Measurements from ENCODE around the gene EMILIN1.

Gene EMILIN1

DNA sequence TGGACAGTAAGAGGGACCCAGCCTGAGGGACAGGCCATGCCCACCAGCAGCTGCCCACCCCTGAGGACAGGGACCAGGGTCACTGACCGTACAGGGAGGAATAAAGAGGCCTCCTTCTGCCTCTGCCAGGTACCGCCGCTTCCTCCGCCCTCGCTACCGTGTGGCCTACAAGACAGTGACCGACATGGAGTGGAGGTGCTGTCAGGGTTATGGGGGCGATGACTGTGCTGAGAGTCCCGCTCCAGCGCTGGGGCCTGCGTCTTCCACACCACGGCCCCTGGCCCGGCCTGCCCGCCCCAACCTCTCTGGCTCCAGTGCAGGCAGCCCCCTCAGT lies 2.2 kb downstream of the EMILIN1 start:
- no peak for DNase-seq (ENCODE audit: low read depth)

DNA sequence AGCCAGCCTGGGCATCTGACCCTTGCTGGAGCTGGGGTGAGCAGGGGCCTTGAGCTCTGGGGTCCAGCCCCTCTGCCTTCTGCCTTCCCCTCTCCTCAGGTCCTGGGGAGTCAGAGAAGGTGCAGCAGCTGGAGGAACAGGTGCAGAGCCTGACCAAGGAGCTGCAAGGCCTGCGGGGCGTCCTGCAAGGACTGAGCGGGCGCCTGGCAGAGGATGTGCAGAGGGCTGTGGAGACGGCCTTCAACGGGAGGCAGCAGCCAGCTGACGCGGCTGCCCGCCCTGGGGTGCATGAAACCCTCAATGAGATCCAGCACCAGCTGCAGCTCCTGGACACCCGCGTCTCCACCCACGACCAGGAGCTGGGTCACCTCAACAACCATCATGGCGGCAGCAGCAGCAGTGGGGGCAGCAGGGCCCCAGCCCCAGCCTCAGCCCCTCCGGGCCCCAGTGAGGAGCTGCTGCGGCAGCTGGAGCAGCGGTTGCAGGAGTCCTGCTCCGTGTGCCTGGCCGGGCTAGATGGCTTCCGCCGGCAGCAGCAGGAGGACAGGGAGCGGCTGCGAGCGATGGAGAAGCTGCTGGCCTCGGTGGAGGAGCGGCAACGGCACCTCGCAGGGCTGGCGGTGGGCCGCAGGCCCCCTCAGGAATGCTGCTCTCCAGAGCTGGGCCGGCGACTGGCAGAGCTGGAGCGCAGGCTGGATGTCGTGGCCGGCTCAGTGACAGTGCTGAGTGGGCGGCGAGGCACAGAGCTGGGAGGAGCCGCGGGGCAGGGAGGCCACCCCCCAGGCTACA lies 3.8 kb downstream of the EMILIN1 start:
- DNase-seq (ENCODE audit: low read depth), result no peak

DNA sequence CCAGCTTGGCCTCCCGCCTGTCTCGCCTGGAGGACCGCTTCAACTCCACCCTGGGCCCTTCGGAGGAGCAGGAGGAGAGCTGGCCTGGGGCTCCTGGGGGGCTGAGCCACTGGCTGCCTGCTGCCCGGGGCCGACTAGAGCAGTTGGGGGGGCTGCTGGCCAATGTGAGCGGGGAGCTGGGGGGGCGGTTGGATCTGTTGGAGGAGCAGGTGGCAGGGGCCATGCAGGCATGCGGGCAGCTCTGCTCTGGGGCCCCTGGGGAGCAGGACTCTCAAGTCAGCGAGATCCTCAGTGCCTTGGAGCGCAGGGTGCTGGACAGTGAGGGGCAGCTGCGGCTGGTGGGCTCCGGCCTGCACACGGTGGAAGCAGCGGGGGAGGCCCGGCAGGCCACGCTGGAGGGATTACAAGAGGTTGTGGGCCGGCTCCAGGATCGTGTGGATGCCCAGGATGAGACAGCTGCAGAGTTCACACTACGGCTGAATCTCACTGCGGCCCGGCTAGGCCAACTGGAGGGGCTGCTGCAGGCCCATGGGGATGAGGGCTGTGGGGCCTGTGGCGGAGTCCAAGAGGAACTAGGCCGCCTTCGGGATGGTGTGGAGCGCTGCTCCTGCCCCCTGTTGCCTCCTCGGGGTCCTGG lies 4.5 kb downstream of the EMILIN1 start:
- no peak for DNase-seq (ENCODE audit: low read depth)

DNA sequence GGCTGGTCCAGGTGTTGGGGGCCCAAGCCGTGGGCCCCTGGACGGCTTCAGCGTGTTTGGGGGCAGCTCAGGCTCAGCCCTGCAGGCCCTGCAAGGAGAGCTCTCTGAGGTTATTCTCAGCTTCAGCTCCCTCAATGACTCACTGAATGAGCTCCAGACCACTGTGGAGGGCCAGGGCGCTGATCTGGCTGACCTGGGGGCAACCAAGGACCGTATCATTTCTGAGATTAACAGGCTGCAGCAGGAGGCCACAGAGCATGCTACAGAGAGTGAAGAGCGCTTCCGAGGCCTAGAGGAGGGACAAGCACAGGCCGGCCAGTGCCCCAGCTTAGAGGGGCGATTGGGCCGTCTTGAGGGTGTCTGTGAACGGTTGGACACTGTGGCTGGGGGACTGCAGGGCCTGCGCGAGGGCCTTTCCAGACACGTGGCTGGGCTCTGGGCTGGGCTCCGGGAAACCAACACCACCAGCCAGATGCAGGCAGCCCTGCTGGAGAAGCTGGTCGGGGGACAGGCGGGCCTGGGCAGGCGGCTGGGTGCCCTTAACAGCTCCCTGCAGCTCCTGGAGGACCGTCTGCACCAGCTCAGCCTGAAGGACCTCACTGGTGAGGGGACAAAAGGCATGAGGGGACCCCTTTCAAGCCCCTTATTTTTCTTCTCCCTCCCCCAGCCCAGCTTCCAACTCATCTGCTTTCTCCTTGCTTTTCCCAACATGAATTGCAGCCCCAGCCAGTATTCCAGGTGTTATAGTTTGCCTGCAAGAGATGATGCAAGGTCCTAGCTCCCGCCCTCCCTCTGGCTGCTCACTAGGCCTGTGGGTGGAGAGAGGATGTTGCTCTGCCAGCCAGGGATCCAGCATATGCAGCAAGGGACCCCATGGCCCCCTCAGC lies 5.2 kb downstream of the EMILIN1 start:
- no peak for DNase-seq (ENCODE audit: low read depth)

DNA sequence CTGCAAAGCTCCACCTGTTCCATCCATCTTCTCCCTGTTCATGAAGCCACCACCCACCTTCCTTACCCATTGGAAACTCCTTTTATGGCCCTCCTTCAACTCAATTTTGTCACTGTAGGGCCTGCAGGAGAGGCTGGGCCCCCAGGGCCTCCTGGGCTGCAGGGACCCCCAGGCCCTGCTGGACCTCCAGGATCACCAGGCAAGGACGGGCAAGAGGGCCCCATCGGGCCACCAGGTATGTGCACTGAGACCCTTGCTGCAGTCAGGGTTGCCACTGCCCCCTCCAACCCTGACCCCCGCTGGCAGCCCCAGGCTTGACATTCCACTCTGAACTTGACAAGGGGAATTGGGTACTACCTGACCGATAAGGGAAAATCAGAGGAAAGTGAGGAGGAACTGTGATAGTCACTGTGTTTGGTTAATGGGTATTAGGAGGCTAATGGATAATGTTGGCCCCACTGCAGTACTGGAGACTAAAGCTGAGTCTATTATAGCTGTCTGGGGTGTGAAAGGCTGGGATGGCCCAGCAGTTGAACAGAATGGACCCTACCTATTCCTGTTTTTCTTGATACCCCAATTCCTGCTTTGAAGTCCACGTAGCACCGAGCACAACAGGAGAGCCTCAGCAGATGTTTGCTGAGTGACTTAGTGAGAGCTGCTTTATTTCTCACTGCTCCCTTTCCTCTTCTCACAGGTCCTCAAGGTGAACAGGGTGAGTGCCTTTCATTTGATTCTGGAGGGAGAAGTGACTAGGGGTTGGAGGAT lies 6.1 kb downstream of the EMILIN1 start:
- DNase-seq (ENCODE audit: low read depth), result no peak

DNA sequence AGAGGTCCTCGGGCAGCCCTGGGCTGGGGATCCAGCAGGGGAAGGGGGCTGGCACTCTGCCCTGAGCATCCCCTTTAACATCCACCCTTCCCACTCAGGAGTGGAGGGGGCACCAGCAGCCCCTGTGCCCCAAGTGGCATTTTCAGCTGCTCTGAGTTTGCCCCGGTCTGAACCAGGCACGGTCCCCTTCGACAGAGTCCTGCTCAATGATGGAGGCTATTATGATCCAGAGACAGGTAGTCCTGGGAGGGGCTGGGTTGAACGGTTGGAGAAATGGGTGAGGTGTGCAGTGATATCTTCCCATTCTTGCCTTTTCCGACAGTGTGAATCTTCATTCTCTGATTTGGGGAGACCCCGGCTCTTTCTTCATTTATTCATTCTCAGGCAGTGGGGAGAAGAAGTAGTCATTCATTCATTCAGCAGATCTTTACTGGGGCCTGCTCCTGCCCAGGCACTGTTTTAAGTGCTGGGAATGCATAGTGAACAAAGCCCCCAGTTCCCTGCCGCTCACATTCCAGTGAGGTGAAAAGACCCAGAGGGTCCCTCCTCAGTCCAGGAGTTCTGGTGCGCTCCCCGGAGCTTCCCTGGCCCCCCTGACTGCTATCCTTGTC lies 6.8 kb downstream of the EMILIN1 start:
- no peak for DNase-seq (ENCODE audit: low read depth)

DNA sequence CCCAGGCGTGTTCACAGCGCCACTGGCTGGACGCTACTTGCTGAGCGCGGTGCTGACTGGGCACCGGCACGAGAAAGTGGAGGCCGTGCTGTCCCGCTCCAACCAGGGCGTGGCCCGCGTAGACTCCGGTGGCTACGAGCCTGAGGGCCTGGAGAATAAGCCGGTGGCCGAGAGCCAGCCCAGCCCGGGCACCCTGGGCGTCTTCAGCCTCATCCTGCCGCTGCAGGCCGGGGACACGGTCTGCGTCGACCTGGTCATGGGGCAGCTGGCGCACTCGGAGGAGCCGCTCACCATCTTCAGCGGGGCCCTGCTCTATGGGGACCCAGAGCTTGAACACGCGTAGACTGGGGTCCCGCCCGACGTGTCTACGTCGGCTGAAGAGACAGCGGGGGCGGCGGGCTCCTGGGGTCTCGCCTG lies 7.3 kb downstream of the EMILIN1 start:
- peak; percentile 63 for DNase-seq (ENCODE audit: low read depth)

DNA sequence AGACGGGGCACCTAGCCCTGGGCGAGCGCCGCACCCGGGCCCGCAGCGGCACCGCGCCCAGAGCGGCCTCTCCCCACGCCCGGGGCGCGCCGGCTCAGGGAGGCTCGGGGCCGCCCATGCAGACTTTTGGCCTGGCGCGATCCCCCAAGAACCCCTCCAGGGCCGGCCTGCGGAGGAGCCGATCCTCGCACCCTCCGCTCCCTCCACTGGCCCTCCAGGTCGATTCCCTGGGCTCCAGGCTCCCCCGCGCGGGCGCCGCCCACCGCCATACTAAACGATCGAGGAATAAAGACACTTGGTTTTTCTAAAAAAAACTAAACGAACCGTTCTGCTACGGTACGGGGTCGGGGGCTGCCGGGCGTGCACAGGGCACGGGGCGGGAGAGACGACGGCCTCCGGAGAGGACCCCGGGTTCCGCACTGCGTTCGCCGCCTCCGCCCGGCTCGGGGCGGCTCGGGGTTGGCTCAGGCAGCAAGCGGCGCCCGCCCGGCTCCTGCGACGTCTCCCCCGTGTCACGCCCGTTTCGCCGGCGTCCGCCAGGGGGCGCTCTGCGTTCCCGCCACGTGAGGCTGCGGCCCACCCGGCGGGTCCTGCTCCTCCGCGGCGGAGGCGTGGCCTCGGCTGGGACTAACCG lies 7.8 kb downstream of the EMILIN1 start:
- DNase-seq (ENCODE audit: low read depth), result peak; percentile 86

DNA sequence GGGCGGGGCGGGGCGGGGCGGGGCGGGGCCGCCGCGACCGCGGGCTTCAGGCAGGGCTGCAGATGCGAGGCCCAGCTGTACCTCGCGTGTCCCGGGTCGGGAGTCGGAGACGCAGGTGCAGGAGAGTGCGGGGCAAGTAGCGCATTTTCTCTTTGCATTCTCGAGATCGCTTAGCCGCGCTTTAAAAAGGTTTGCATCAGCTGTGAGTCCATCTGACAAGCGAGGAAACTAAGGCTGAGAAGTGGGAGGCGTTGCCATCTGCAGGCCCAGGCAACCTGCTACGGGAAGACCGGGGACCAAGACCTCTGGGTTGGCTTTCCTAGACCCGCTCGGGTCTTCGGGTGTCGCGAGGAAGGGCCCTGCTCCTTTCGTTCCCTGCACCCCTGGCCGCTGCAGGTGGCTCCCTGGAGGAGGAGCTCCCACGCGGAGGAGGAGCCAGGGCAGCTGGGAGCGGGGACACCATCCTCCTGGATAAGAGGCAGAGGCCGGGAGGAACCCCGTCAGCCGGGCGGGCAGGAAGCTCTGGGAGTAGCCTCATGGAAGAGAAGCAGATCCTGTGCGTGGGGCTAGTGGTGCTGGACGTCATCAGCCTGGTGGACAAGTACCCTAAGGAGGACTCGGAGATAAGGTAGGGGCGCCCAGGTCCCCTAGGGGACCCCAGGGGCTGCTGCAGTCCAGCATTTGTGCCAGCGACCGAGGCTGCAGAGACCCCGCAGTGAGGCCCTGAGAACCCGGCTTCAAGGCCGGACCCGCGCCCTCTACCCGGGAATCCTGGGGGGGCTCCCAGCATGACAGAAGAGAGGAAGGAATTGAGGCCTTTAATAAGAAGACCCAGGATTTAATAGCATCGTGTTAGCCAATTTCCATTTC lies 8.5 kb downstream of the EMILIN1 start, which contains the start of gene KHK:
Gene KHK, plus strand, starts transcription at position 49 of the 870 bp plus-strand sequence. Its CDS starts 488 bp downstream, at position 537.
- no peak for DNase-seq (ENCODE audit: low read depth)

DNA sequence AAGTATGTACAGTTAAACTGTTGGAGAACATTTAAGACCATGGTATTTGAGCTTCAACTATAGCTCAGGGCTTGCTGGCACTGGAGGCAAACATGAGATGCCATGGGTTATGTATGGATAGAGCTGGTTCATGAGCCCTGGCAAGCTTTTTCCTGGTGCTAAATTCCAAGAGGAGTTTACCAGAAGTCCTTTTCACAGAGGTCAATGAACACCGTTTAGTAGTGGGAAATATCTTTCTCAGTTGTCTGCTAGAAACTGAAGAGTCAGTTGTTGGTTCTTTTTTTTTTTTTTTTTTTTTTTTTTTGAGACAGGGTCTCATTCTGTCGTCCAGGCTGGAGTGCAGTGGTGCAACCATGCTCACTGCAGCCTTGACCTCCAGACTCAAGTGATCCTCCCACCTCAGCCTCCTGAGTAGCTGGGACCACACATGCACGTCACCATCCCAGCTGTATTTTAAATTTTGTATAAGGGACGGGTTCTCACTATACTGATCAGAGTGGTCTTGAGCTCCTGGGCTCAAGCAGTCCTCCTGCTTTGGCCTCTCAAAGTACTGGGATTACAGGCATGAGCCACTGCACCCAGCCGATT lies 9.5 kb downstream of the EMILIN1 start:
- no peak for DNase-seq (ENCODE audit: low read depth)

DNA sequence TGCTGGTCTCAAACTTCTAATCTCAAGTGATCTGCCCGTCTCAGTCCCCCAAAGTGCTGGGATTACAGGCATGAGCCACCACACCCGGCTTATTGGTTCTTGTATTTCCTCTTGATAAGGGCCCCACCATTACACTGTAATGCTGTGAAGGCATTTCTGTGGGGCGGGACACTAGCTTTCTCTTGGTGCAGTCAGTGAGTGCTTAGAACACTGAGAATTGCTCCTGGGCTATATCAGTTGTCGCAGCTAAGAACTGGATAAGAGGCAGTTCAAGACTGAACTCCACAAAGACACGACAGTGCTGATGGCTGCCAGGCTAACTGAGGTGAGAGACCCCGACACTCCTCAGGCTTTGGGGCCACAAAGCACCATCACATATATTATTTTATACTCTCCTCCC lies 10.2 kb downstream of the EMILIN1 start:
- DNase-seq (ENCODE audit: low read depth), result no peak

DNA sequence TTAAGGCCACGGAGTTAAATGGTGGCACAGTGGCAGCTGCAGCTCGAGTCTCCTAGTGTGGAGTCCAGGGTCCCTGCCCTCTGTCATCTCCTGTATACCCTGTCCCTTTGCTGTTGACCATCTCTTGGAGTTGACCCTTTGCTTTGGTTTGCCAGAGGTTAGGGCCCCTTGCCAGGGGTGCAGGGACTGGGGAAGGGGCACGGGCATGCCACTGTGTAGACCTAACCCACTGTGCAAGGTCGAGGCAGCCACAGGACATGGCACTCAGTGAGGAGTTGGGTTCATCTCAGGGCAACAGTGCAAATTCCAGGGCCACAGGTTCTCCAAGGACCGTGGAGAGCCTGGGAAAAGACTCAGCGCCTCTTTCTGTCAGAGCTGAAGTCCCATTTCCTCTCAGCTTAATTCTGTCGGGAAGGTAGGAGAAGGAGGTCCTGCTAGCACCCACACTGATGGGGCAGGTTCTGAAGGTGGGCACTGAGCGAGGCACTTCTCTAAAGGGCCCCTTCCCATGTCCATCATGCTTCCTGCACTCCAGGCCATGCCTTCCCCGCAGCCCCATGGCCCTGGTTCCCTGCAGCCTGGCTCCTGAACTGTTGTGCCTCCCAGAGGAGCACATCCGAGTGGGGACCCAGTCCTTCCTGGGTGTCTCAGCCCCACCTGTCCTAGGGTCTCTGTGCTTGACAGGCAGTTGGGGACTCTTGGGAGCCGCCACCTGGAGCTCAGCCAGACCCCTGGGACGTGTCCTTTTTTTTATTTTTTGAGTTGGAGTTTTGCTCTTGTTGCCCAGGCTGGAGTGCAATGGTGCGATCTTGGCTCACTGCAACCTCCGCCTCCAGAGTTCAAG lies 10.9 kb downstream of the EMILIN1 start:
- no peak for DNase-seq (ENCODE audit: low read depth)

DNA sequence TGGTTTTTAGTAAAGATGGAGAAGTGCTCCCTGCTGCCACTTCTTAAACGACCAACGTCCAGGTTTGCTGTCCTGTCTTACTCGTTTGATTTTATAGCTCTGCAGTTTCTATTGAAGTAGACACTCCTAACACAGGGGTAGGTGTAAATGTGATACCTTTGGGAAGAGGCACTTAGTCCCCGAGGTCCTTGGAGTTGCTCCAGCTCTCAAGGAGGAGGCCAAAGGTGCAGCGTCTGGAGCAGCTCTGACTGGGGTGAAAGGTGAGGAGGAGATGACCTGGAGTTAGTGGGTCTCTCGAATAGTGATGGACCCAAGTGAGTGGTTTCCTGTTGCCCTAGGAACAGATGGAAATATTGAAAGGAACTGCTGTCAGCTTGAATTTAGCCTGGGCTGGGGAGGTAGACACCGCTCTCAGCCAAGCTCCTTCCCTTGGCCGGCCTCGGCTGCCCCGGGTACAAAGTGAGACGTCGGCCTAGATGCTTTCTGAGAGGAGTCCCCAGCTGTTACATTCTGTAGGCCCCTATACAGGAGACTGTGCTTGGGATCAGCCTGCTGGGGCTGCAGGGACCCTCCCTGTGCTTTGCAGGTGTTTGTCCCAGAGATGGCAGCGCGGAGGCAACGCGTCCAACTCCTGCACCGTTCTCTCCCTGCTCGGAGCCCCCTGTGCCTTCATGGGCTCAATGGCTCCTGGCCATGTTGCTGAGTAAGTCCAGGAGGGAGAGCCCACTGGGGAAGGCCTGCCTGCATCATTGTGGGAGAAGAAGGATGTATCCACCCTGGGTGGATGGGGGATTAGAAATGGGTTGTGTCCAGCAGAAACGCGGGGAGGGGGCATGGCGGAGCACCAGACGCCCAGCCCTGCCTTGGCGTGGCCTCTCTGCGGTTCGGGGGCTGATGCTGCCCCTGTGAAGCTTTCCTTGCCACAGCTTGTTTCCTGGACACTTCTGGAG lies 13.6 kb downstream of the EMILIN1 start:
- DNase-seq (ENCODE audit: low read depth), result no peak

DNA sequence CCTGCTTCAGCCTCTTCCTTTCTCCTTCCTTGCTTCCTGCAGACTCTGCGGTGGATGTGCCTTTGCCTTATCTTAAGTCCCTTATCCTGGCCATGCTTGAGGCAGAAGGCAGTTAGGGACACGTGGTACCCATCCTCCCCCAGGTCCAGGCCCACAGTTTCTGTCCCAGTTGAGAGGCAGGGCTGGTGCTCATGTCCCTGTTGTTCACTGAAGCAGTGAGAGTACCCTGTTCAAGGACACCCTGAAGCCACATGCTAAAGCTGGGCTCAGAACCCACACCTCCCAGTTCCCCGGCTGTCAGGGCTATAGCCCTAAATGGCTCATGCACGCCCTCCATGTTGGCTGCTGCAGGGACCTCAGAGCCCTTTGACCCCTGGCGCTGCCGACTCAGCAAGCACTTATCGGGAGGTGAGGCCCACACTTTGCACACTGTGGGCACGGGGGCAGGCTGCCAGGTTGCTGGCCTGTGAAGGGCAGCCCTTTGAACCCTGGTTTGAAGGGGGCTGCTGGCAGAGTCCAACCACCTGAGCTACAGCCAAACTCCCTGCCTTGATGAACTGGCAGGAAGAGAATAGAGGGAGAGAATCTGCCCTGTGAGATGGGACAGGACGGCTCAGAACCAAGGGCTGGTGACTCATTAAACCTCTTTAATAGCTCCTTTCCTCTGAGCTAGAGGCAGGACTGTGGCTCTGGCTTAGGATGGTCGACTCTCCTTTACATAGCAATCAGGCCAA lies 14.4 kb downstream of the EMILIN1 start:
- DNase-seq (ENCODE audit: low read depth), result no peak

DNA sequence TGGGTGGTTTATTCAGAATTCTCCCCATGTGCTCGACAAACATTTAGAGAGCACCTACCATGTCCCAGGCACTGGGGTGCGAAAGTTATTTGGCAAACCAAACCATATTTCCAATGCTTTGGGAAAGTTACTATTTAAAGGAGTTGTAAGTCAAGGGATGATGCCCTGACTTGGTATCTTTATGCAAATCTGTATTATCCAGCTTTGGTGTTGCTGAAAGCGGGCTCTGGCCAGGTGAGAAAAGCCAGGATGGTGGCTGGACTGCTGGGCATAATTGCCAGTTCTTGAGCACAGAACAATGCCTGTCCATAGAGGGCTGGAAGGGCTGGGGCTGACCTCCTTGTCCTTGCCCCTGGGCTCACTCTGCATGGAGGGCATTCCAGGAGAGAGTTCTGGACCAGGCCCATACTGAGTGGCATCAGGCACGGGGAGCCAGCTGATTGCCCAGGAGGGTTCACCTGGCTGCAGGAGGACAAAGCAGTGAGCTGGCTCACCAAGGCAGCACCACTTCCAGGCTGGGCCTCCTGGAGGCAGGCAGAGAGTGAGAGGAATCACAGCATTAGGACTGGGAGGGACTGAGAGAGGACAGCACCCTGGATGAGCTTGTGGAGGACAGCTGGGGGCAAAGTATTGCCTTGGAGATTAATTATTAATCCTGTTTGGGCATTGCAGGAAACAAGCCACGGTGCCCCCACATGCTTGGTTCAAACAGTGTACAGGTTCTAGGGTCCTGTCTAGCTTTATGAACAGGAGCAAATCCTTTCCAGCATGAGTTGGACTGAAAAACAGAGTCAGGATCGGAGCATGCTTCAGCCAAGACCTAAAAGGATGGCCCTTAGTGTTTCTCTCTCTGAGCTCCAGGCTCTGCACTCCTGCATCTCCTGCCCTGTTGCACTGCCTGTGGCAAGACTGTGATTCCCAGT lies 15.3 kb downstream of the EMILIN1 start:
- no peak for DNase-seq (ENCODE audit: low read depth)

All from iris pigment epithelial cell (primary cell).